H1 (cell line): ENCODE measurements around the gene USPL1. TPM values are rescaled to one million over a fixed set of nuclear protein-coding genes. Genes with fewer than 3 reads are reported as not detected.

Experiments
- SIX5 ChIP-seq: IDR thresholded peaks from 2 replicates; pipeline ENCODE4 v1.6.1; 2011; ENCODE audit warnings: mild to moderate bottlenecking, low read depth, low read length
- polyA plus RNA-seq, 7 experiments: library from polyadenylated mRNA; depleted of rRNA in 3 of 7; stranded (reverse) in 5 of 7; unstranded in 2 of 7; fragments of >200 nt in 5 of 7; fragments of 200-250 nt in 2 of 7; gene quantifications; 1 replicate in 5 of 7; 2 replicates in 1 of 7; 4 replicates in 1 of 7; pipeline versions ENCODE4 v1.2.1 to v1.2.3, GENCODE V29; 2011 to 2013; ENCODE audit warnings: missing spikeins in 2 of 7, mixed read lengths in 2 of 7
- total RNA-seq: library from RNA; stranded (reverse); fragmentation: NEBNext Ultra II Directional; extraction: Animal tissue kit (Norgen Biotek cat#: 25700); gene quantifications from 2 replicates; pipeline ENCODE4 v1.2.1, GENCODE V29; 2021
- TF ChIP-seq, protein P1 (sequence below): fragments of 300-600 bp; sonication (generic); IDR thresholded peaks from 2 replicates; pipeline ENCODE4 v1.7.1; 2012; ENCODE audit warnings: low read length, moderate library complexity, mild to moderate bottlenecking, inconsistent platforms; ENCODE audit not compliant: insufficient replicate concordance

Gene USPL1
- total and polyA plus RNA-seq, 2 of the 8 experiments (the other 6 are each of a cell fraction or from before 2014, with no cell fraction given): 6.3 to 17.1 TPM

DNA sequence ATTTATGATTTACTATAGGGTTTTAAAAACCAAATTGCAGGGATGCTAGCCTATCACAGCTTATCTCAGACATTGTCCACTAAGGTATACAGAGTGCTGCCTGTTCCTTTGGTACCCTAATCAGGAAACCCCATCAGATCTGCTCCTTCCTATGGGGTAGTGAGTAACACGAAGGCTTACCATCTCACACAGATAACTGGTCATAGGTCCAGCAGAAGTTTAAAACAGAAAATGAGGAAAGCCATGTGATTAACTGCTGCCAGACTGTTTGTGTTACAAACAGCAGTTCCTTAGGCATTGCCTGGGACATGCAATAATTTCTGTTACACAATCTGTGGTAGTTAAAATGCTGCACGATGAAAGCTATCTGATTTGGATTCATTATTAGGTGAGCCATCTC, 64.1 kb downstream of the USPL1 start (continued):
- TF ChIP-seq, protein P1, sequence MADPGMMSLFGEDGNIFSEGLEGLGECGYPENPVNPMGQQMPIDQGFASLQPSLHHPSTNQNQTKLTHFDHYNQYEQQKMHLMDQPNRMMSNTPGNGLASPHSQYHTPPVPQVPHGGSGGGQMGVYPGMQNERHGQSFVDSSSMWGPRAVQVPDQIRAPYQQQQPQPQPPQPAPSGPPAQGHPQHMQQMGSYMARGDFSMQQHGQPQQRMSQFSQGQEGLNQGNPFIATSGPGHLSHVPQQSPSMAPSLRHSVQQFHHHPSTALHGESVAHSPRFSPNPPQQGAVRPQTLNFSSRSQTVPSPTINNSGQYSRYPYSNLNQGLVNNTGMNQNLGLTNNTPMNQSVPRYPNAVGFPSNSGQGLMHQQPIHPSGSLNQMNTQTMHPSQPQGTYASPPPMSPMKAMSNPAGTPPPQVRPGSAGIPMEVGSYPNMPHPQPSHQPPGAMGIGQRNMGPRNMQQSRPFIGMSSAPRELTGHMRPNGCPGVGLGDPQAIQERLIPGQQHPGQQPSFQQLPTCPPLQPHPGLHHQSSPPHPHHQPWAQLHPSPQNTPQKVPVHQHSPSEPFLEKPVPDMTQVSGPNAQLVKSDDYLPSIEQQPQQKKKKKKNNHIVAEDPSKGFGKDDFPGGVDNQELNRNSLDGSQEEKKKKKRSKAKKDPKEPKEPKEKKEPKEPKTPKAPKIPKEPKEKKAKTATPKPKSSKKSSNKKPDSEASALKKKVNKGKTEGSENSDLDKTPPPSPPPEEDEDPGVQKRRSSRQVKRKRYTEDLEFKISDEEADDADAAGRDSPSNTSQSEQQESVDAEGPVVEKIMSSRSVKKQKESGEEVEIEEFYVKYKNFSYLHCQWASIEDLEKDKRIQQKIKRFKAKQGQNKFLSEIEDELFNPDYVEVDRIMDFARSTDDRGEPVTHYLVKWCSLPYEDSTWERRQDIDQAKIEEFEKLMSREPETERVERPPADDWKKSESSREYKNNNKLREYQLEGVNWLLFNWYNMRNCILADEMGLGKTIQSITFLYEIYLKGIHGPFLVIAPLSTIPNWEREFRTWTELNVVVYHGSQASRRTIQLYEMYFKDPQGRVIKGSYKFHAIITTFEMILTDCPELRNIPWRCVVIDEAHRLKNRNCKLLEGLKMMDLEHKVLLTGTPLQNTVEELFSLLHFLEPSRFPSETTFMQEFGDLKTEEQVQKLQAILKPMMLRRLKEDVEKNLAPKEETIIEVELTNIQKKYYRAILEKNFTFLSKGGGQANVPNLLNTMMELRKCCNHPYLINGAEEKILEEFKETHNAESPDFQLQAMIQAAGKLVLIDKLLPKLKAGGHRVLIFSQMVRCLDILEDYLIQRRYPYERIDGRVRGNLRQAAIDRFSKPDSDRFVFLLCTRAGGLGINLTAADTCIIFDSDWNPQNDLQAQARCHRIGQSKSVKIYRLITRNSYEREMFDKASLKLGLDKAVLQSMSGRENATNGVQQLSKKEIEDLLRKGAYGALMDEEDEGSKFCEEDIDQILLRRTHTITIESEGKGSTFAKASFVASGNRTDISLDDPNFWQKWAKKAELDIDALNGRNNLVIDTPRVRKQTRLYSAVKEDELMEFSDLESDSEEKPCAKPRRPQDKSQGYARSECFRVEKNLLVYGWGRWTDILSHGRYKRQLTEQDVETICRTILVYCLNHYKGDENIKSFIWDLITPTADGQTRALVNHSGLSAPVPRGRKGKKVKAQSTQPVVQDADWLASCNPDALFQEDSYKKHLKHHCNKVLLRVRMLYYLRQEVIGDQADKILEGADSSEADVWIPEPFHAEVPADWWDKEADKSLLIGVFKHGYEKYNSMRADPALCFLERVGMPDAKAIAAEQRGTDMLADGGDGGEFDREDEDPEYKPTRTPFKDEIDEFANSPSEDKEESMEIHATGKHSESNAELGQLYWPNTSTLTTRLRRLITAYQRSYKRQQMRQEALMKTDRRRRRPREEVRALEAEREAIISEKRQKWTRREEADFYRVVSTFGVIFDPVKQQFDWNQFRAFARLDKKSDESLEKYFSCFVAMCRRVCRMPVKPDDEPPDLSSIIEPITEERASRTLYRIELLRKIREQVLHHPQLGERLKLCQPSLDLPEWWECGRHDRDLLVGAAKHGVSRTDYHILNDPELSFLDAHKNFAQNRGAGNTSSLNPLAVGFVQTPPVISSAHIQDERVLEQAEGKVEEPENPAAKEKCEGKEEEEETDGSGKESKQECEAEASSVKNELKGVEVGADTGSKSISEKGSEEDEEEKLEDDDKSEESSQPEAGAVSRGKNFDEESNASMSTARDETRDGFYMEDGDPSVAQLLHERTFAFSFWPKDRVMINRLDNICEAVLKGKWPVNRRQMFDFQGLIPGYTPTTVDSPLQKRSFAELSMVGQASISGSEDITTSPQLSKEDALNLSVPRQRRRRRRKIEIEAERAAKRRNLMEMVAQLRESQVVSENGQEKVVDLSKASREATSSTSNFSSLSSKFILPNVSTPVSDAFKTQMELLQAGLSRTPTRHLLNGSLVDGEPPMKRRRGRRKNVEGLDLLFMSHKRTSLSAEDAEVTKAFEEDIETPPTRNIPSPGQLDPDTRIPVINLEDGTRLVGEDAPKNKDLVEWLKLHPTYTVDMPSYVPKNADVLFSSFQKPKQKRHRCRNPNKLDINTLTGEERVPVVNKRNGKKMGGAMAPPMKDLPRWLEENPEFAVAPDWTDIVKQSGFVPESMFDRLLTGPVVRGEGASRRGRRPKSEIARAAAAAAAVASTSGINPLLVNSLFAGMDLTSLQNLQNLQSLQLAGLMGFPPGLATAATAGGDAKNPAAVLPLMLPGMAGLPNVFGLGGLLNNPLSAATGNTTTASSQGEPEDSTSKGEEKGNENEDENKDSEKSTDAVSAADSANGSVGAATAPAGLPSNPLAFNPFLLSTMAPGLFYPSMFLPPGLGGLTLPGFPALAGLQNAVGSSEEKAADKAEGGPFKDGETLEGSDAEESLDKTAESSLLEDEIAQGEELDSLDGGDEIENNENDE: no peak
- TF ChIP-seq SIX5: no peak
